SJSA1 (cell line): ENCODE measurements around the gene TTC16. TPM values are rescaled to one million over a fixed set of nuclear protein-coding genes. Genes with fewer than 3 reads are reported as not detected.

Experiments
- DNase-seq, 2 experiments: peaks; one replicate each; pipeline ENCODE4 v3.0.0-alpha.2; 2015 to 2020; ENCODE audit warnings: low spot score in 2 of 2, low read depth in 1 of 2
- H3K27ac ChIP-seq: fragments of 250-450 bp; sonication (Bioruptor Pico); 2 replicates; pipeline ENCODE4 v1.5.1; 2020; ENCODE audit warnings: mild to moderate bottlenecking, moderate library complexity
- H3K27me3 ChIP-seq: fragments of 250-450 bp; sonication (Bioruptor Pico); replicated peaks from 2 replicates; pipeline ENCODE4 v1.5.1; 2020; ENCODE audit warnings: mild to moderate bottlenecking, moderate library complexity
- H3K36me3 ChIP-seq: fragments of 250-450 bp; sonication (Bioruptor Pico); 2 replicates; pipeline ENCODE4 v1.5.1; 2020; ENCODE audit warnings: mild to moderate bottlenecking
- H3K4me1 ChIP-seq: fragments of 250-450 bp; sonication (Bioruptor Pico); replicated peaks from 2 replicates; pipeline ENCODE4 v1.6.1; 2021; ENCODE audit warnings: mild to moderate bottlenecking
- H3K4me3 ChIP-seq: fragments of 250-450 bp; sonication (Bioruptor Pico); 2 replicates; pipeline ENCODE4 v1.5.1; 2020; ENCODE audit warnings: mild to moderate bottlenecking
- H3K9me3 ChIP-seq: fragments of 250-450 bp; sonication (Bioruptor Pico); replicated peaks from 2 replicates; pipeline ENCODE4 v1.5.1; 2020; ENCODE audit warnings: mild to moderate bottlenecking
- total RNA-seq: library from RNA; depleted of rRNA; stranded (reverse); fragments of >200 nt; shearing (Covaris generic); gene quantifications from 2 replicates; pipeline ENCODE4 v1.2.3, GENCODE V29; 2014

TTC16 gene
- total RNA-seq, 1 experiment from 2014 or later = not detected

- Histone ChIP-seq H3K27ac (no peak overlapping the region), H3K9me3 (no peaks in the 10 kb centered on the region), H3K27me3 (no peaks in the 10 kb centered on the region), H3K4me3 (no peak overlapping the region), H3K36me3 (no peaks in the 10 kb centered on the region), H3K4me1 (no peaks in the 10 kb centered on the region)
- DNase-seq = no peak
These were observed 46.3 kb downstream of the TTC16 start for GRCh38 chr9:127762111-127762676.

- Histone ChIP-seq H3K36me3 (no peaks in the 10 kb centered on the region), H3K27me3 (no peaks in the 10 kb centered on the region), H3K9me3 (no peaks in the 10 kb centered on the region), H3K4me1 (no peaks in the 10 kb centered on the region), H3K4me3 (no peak overlapping the region), H3K27ac (no peak overlapping the region)
- no peak for DNase-seq
These were observed 48.1 kb downstream of the TTC16 start for GRCh38 chr9:127763918-127764384.

GRCh38 chr9:127765418-127765817 is 49.5 kb downstream of the TTC16 start:
- H3K36me3 ChIP-seq = no peaks in the 10 kb centered on the region
- H3K27ac ChIP-seq = no peak overlapping the region
- DNase-seq = no peak
- no peak overlapping the region for H3K4me3 ChIP-seq
- no peaks in the 10 kb centered on the region for H3K27me3 ChIP-seq
- no peaks in the 10 kb centered on the region for H3K4me1 ChIP-seq
- no peaks in the 10 kb centered on the region for H3K9me3 ChIP-seq

GRCh38 chr9:127767410-127767809 is 51.5 kb downstream of the TTC16 start:
- DNase-seq = no peak
- H3K9me3 ChIP-seq = no peaks in the 10 kb centered on the region
- no peak overlapping the region for H3K27ac ChIP-seq
- H3K36me3 ChIP-seq = no peaks in the 10 kb centered on the region
- H3K27me3 ChIP-seq = no peaks in the 10 kb centered on the region
- H3K4me1 ChIP-seq = peaks cover 7% of the 10 kb centered on the region
- H3K4me3 ChIP-seq = no peak overlapping the region

GRCh38 chr9:127767909-127768331 is 52.0 kb downstream of the TTC16 start:
- Histone ChIP-seq H3K27me3 (no peaks in the 10 kb centered on the region), H3K9me3 (no peaks in the 10 kb centered on the region), H3K27ac (no peak overlapping the region), H3K36me3 (no peaks in the 10 kb centered on the region), H3K4me1 (peaks cover 7% of the 10 kb centered on the region), H3K4me3 (no peak overlapping the region)
- no peak for DNase-seq

- peaks cover 7% of the 10 kb centered on the region for H3K4me1 ChIP-seq
- H3K27ac ChIP-seq = no peak overlapping the region
These were observed 52.8 kb downstream of the TTC16 start for GRCh38 chr9:127768698-127769097.

GRCh38 chr9:127769101-127769500 is 53.2 kb downstream of the TTC16 start:
- H3K4me3 ChIP-seq = no peak overlapping the region
- no peak overlapping the region for H3K27ac ChIP-seq
- H3K9me3 ChIP-seq = no peaks in the 10 kb centered on the region
- no peaks in the 10 kb centered on the region for H3K27me3 ChIP-seq
- peaks cover 7% of the 10 kb centered on the region for H3K4me1 ChIP-seq
- DNase-seq = no peak
- no peaks in the 10 kb centered on the region for H3K36me3 ChIP-seq

More at GRCh38 chr9:127768698-127769097, 52.8 kb downstream of the TTC16 start:
- Histone ChIP-seq H3K4me3 (no peak overlapping the region), H3K27me3 (no peaks in the 10 kb centered on the region), H3K9me3 (no peaks in the 10 kb centered on the region), H3K36me3 (no peaks in the 10 kb centered on the region)
- no peak for DNase-seq

GRCh38 chr9:127769929-127770582 is 54.2 kb downstream of the TTC16 start:
- Histone ChIP-seq H3K9me3 (no peaks in the 10 kb centered on the region), H3K27me3 (no peaks in the 10 kb centered on the region), H3K4me3 (no peak overlapping the region), H3K4me1 (peaks cover 7% of the 10 kb centered on the region), H3K27ac (no peak overlapping the region), H3K36me3 (no peaks in the 10 kb centered on the region)
- DNase-seq = no peak

- Histone ChIP-seq H3K27ac (no peak overlapping the region), H3K36me3 (no peaks in the 10 kb centered on the region), H3K4me1 (peaks cover 7% of the 10 kb centered on the region), H3K27me3 (no peaks in the 10 kb centered on the region), H3K9me3 (no peaks in the 10 kb centered on the region), H3K4me3 (no peak overlapping the region)
- no peak for DNase-seq
These were observed 54.7 kb downstream of the TTC16 start for GRCh38 chr9:127770583-127770904.

GRCh38 chr9:127770905-127771569 is 55.2 kb downstream of the TTC16 start:
- H3K9me3 ChIP-seq = no peaks in the 10 kb centered on the region
- no peak overlapping the region for H3K27ac ChIP-seq
- peak overlapping the region; percentile 29 for H3K4me3 ChIP-seq
- H3K27me3 ChIP-seq = no peaks in the 10 kb centered on the region
- DNase-seq = peak; percentile 91 to 98
- H3K4me1 ChIP-seq = peaks cover 7% of the 10 kb centered on the region
- no peaks in the 10 kb centered on the region for H3K36me3 ChIP-seq

- H3K36me3 ChIP-seq = no peaks in the 10 kb centered on the region
- H3K9me3 ChIP-seq = no peaks in the 10 kb centered on the region
- H3K4me3 ChIP-seq = peak overlapping the region; percentile 29
- H3K27me3 ChIP-seq = no peaks in the 10 kb centered on the region
- H3K4me1 ChIP-seq = peaks cover 7% of the 10 kb centered on the region
- no peak for DNase-seq
- H3K27ac ChIP-seq = no peak overlapping the region
These were observed 55.8 kb downstream of the TTC16 start for GRCh38 chr9:127771570-127772189.

- Histone ChIP-seq H3K4me3 (no peak overlapping the region), H3K4me1 (peaks cover 7% of the 10 kb centered on the region), H3K27me3 (no peaks in the 10 kb centered on the region), H3K27ac (no peak overlapping the region), H3K9me3 (no peaks in the 10 kb centered on the region), H3K36me3 (no peaks in the 10 kb centered on the region)
- no peak for DNase-seq
These were observed 56.7 kb downstream of the TTC16 start for GRCh38 chr9:127772603-127773002.

GRCh38 chr9:127773272-127773671 is 57.4 kb downstream of the TTC16 start:
- no peak overlapping the region for H3K27ac ChIP-seq
- DNase-seq = no peak
- H3K27me3 ChIP-seq = no peaks in the 10 kb centered on the region

GRCh38 chr9:127773981-127774380 is 58.1 kb downstream of the TTC16 start:
- no peak overlapping the region for H3K27ac ChIP-seq
- peaks cover 7% of the 10 kb centered on the region for H3K4me1 ChIP-seq
- no peak overlapping the region for H3K4me3 ChIP-seq
- no peaks in the 10 kb centered on the region for H3K36me3 ChIP-seq
- H3K9me3 ChIP-seq = no peaks in the 10 kb centered on the region
- no peak for DNase-seq
- H3K27me3 ChIP-seq = no peaks in the 10 kb centered on the region

More at GRCh38 chr9:127773272-127773671, 57.4 kb downstream of the TTC16 start:
- peaks cover 7% of the 10 kb centered on the region for H3K4me1 ChIP-seq
- H3K36me3 ChIP-seq = no peaks in the 10 kb centered on the region
- H3K4me3 ChIP-seq = no peak overlapping the region
- no peaks in the 10 kb centered on the region for H3K9me3 ChIP-seq
